Activated naive CD4-positive, alpha-beta T cell treated with anti-CD3 and anti-CD28 coated beads, Interleukin-2, amount 50 U/mL, for 24 hours (primary cell): ENCODE results near the gene ARFGAP1.

Experiments
- H3K27ac Mint-ChIP-seq: one replicate; pipeline ENCODE4 v1.8.0; 2021; ENCODE audit warnings: mild to moderate bottlenecking, mixed read lengths
- H3K27me3 Mint-ChIP-seq: one replicate; pipeline ENCODE4 v1.8.0; 2021; ENCODE audit warnings: mixed read lengths
- H3K36me3 Mint-ChIP-seq: one replicate; pipeline ENCODE4 v1.8.0; 2021; ENCODE audit warnings: mixed read lengths
- H3K4me1 Mint-ChIP-seq: one replicate; pipeline ENCODE4 v1.8.0; 2021; ENCODE audit warnings: mixed read lengths
- H3K4me3 Mint-ChIP-seq: one replicate; pipeline ENCODE4 v1.8.0; 2021; ENCODE audit warnings: mild to moderate bottlenecking, mixed read lengths
- H3K9me3 Mint-ChIP-seq: one replicate; pipeline ENCODE4 v1.8.0; 2021; ENCODE audit warnings: mixed read lengths

ARFGAP1 gene

GRCh38 chr20:63264519-63264918 is 8.1 kb upstream of the ARFGAP1 start:
- Mint-ChIP-seq H3K4me3 (no peak overlapping the region), H3K27me3 (peaks cover 7% of the 10 kb centered on the region), H3K27ac (no peak overlapping the region), H3K4me1 (no peaks in the 10 kb centered on the region), H3K9me3 (no peaks in the 10 kb centered on the region), H3K36me3 (no peaks in the 10 kb centered on the region)

DNA sequence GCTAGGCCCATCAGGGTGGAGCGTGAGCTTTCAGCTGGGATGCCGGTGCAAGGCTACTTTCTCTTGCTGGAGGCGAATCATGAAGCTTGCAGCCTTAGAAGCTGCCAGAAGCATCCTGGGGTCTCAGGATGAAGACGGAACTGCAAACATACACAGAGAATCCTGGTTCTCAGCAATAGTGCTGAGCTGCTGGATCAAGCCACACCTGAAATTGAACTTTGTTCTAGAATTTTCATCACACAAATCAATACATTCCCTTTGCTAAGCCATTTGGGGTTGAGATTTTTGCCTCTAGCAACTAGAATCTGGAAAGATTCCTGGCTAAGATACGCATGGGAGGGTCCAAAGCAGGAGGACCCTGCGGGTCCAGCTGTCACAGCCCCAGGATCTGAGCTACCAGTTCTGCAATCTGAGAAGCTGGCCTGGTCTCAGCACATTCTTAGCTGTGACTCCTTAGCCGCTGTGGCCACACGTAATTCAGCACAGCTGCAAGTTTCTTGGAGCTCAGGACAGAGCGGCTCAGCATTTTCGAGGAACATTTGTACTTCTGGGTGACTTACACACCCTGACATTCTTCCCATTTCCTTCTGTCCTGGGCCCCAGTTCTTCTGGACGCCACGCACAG is 6.6 kb upstream of the ARFGAP1 start:
- H3K27me3 Mint-ChIP-seq, result peaks cover 7% of the 10 kb centered on the region

DNA sequence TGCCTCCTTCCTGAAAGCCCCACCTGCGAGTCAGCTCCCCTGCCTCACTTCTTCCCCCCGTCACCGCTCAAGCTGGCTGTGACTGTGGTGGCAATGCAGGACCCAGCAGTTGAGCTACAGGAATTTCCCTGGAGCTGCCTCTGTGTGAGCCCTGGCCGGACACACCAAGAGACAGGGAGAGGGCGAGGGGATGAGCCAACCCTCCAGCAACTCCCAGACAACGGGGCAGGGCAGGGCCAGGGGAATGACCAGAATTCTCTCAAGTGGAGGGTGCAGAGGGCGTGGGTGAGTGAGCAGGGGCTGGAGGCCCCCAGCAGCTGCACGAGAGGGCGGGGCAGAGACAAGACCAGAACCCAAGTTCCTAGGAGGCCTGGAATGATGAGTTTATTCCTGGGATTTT is 4.9 kb upstream of the ARFGAP1 start:
- Mint-ChIP-seq H3K27me3 (peaks cover 4% of the 10 kb centered on the region), H3K36me3 (no peaks in the 10 kb centered on the region), H3K4me1 (peaks cover 7% of the 10 kb centered on the region), H3K27ac (no peak overlapping the region), H3K9me3 (no peaks in the 10 kb centered on the region), H3K4me3 (no peak overlapping the region)

More for the DNA sequence above, 6.6 kb upstream of the ARFGAP1 start:
- H3K36me3 Mint-ChIP-seq, result no peaks in the 10 kb centered on the region
- H3K9me3 Mint-ChIP-seq, result no peaks in the 10 kb centered on the region
- no peak overlapping the region for H3K4me3 Mint-ChIP-seq
- H3K4me1 Mint-ChIP-seq, result no peaks in the 10 kb centered on the region
- H3K27ac Mint-ChIP-seq, result no peak overlapping the region

GRCh38 chr20:63268256-63268655 is 4.4 kb upstream of the ARFGAP1 start:
- peaks cover 7% of the 10 kb centered on the region for H3K4me1 Mint-ChIP-seq
- H3K4me3 Mint-ChIP-seq, result no peak overlapping the region
- H3K9me3 Mint-ChIP-seq, result no peaks in the 10 kb centered on the region
- no peak overlapping the region for H3K27ac Mint-ChIP-seq
- no peaks in the 10 kb centered on the region for H3K36me3 Mint-ChIP-seq
- peaks cover 2% of the 10 kb centered on the region for H3K27me3 Mint-ChIP-seq

GRCh38 chr20:63268671-63269439 is 3.8 kb upstream of the ARFGAP1 start:
- peaks cover 2% of the 10 kb centered on the region for H3K27me3 Mint-ChIP-seq
- no peaks in the 10 kb centered on the region for H3K36me3 Mint-ChIP-seq
- H3K9me3 Mint-ChIP-seq, result no peaks in the 10 kb centered on the region
- H3K27ac Mint-ChIP-seq, result no peak overlapping the region
- H3K4me3 Mint-ChIP-seq, result no peak overlapping the region
- peaks cover 13% of the 10 kb centered on the region for H3K4me1 Mint-ChIP-seq

DNA sequence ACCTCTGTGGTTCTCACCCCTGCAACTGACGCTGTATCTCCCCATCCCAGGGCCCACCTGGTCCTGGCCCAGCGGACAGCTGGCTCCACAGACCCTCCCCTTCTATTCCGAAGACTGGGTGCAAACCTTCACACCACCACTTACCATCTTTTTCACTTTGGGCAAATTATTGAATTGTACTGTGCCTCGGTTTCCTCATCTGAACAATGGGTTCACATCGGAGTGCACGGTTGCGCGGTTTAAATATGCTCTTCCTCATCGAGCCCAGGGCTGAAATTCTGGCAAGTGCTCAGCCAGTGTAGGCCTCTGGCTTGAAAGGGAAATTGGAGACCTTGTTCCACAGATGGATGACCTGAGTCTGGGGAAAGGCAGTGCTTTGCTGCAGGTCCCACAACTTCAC is 2.9 kb upstream of the ARFGAP1 start:
- no peak overlapping the region for H3K27ac Mint-ChIP-seq
- H3K4me1 Mint-ChIP-seq, result peaks cover 21% of the 10 kb centered on the region
- no peaks in the 10 kb centered on the region for H3K27me3 Mint-ChIP-seq
- H3K9me3 Mint-ChIP-seq, result no peaks in the 10 kb centered on the region
- H3K36me3 Mint-ChIP-seq, result no peaks in the 10 kb centered on the region
- H3K4me3 Mint-ChIP-seq, result no peak overlapping the region

GRCh38 chr20:63270606-63271325 is 1.8 kb upstream of the ARFGAP1 start:
- peaks cover 27% of the 10 kb centered on the region for H3K4me1 Mint-ChIP-seq
- H3K27me3 Mint-ChIP-seq, result no peaks in the 10 kb centered on the region
- no peak overlapping the region for H3K4me3 Mint-ChIP-seq
- no peak overlapping the region for H3K27ac Mint-ChIP-seq
- no peaks in the 10 kb centered on the region for H3K9me3 Mint-ChIP-seq
- H3K36me3 Mint-ChIP-seq, result no peaks in the 10 kb centered on the region

DNA sequence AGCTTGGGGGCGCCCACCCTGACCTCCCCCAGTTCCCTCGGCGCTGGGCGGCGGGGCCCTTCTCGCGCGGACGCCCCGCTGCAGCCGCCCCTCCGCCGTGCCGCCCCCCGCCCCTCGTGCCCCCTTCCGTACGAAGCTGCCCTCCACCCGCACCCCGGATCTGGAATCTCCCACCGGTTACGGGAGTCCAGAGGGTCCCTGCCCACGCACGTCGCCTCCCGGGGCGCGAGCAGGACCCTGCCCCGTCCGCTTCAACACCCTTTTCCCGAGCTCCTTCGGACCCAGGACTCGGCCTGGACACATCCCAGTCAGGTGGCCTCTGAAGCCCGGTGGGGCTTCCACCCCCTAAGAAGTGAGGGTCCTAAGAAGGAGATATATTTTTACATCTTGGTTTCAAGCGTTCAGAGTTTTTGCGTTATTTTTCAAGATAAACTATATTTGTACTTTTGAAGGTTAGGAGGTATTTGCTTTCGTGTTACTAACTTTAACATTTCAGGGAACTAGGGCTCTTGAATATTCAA is 506 bp downstream of the ARFGAP1 start:
- Mint-ChIP-seq H3K4me1 (peaks cover 27% of the 10 kb centered on the region), H3K36me3 (no peaks in the 10 kb centered on the region), H3K27me3 (no peaks in the 10 kb centered on the region), H3K27ac (peak overlapping the region; percentile 68), H3K9me3 (no peaks in the 10 kb centered on the region), H3K4me3 (peak overlapping the region; percentile 94)

DNA sequence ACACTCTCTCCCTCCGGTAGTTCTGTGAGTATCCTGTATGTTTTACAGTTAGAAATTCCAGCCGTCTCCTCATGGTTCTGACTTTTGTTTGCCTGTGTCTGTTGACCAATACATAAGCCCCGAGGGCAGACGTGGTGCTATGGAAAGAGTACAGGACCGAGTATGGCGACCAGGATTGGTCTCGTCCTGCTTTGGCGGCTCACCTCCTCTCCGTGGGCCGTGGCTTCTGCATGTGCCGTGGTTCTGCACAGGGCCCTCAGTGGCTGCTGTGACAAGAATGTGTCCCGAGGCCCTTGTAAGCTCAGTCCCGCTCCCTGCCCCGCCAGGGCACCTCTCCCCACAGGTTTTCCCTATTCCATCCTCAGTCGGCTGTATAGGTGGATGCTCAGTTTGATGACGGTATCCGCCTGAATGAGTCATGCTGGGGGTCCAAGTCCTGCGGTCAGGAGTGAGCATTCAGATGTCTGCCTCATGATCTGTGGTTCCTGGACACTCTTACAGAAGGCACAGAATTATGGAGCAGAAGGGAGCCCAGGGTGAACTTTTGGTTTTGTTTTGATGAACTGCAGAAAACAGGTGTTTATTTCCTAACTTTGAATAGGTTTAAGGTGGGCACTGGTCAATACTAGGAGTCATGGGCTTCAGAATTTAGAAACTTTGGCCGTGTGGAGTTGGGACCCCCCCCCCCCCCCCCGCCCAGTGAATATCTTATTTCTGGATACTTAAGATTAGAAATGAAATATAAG is 1.2 kb downstream of the ARFGAP1 start:
- H3K36me3 Mint-ChIP-seq, result no peaks in the 10 kb centered on the region

GRCh38 chr20:63274381-63275228 is 2.0 kb downstream of the ARFGAP1 start:
- H3K4me1 Mint-ChIP-seq, result peaks cover 27% of the 10 kb centered on the region
- H3K36me3 Mint-ChIP-seq, result no peaks in the 10 kb centered on the region
- no peaks in the 10 kb centered on the region for H3K9me3 Mint-ChIP-seq
- peak overlapping the region; percentile 58 for H3K4me3 Mint-ChIP-seq
- H3K27ac Mint-ChIP-seq, result no peak overlapping the region
- no peaks in the 10 kb centered on the region for H3K27me3 Mint-ChIP-seq

More for the DNA sequence above, 1.2 kb downstream of the ARFGAP1 start:
- Mint-ChIP-seq H3K27me3 (no peaks in the 10 kb centered on the region), H3K4me3 (peak overlapping the region; percentile 94), H3K4me1 (peaks cover 27% of the 10 kb centered on the region), H3K27ac (peak overlapping the region; percentile 90), H3K9me3 (no peaks in the 10 kb centered on the region)

- H3K4me3 Mint-ChIP-seq, result no peak overlapping the region
- H3K4me1 Mint-ChIP-seq, result peaks cover 27% of the 10 kb centered on the region
- H3K9me3 Mint-ChIP-seq, result no peaks in the 10 kb centered on the region
- no peaks in the 10 kb centered on the region for H3K27me3 Mint-ChIP-seq
- no peaks in the 10 kb centered on the region for H3K36me3 Mint-ChIP-seq
- no peak overlapping the region for H3K27ac Mint-ChIP-seq
Observed at GRCh38 chr20:63275825-63276224, 3.2 kb downstream of the ARFGAP1 start.

- H3K9me3 Mint-ChIP-seq, result no peaks in the 10 kb centered on the region
- no peaks in the 10 kb centered on the region for H3K27me3 Mint-ChIP-seq
- no peak overlapping the region for H3K27ac Mint-ChIP-seq
- H3K4me3 Mint-ChIP-seq, result no peak overlapping the region
- peaks cover 20% of the 10 kb centered on the region for H3K4me1 Mint-ChIP-seq
- no peaks in the 10 kb centered on the region for H3K36me3 Mint-ChIP-seq
Observed at GRCh38 chr20:63276956-63277355, 4.3 kb downstream of the ARFGAP1 start.

DNA sequence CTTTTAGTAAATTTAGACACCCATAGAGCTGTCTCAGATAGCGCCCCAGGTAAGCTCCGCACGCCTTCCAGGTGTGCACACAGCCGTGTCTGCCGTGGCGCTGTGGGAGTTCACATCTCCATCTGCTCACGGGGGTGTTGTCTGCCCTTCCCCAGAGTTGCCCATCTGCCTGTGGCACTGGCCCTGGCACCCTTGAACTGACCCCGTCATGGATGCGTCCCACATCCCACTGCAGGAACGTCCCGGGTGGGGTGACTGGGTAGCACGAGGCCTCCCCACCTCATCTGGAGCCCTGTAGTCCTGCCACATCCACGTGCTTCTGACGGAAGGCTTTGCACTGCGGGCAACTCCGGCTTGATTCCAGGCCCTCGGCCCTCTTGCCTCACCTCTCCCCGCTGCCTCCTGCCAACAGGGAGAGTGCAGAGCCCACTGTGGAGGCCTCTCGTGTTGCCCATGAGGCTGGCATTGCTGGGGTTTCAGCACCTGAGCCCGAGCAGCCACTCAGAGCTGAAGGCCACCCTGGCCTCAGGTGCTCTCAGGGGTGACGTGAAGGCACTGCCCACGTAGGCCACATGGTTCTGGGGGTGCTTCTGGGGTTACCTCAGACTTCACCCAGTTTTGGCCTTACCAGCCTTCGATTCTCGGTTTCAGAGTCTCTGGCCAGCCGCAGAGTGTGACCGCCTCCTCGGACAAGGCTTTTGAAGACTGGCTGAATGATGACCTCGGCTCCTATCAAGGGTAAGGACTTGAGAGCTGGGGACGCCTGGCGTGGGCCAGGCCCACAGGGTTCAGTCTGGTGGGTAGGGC is 5.1 kb downstream of the ARFGAP1 start:
- no peaks in the 10 kb centered on the region for H3K36me3 Mint-ChIP-seq
- no peak overlapping the region for H3K27ac Mint-ChIP-seq
- H3K4me1 Mint-ChIP-seq, result peaks cover 20% of the 10 kb centered on the region
- no peaks in the 10 kb centered on the region for H3K27me3 Mint-ChIP-seq
- H3K4me3 Mint-ChIP-seq, result no peak overlapping the region
- H3K9me3 Mint-ChIP-seq, result no peaks in the 10 kb centered on the region

DNA sequence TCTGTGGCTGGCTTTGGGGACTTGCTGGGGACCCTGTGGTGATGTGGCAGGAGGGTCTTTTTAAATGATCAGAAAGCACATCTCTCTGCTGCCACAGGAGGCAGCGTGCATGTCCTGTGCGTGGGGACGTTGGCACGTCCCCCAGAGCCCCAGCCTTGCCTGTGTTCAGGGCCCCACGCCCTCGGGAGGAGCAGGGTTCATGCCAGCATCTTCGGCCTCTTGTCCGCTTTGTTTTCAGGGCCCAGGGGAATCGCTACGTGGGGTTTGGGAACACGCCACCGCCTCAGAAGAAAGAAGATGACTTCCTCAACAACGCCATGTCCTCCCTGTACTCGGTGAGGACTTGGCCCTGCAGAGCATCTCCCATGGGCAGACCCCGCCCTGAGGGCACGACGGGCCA is 6.0 kb downstream of the ARFGAP1 start:
- Mint-ChIP-seq H3K4me3 (no peak overlapping the region), H3K9me3 (no peaks in the 10 kb centered on the region), H3K36me3 (no peaks in the 10 kb centered on the region), H3K27ac (no peak overlapping the region), H3K27me3 (no peaks in the 10 kb centered on the region), H3K4me1 (peaks cover 15% of the 10 kb centered on the region)
